22Rv1 (cell line): ENCODE measurements around the gene NXPH1.

Experiments
- CTCF ChIP-seq: fragments of 450-650 bp; IDR thresholded peaks from 2 replicates; pipeline ENCODE4 v1.5.1; 2017; ENCODE audit warnings: mild to moderate bottlenecking
- ZFX ChIP-seq: fragments of 450-650 bp; IDR thresholded peaks from 2 replicates; pipeline ENCODE4 v1.6.1; 2017; ENCODE audit warnings: antibody characterized with exemption, borderline replicate concordance

- TF ChIP-seq CTCF (no peak), ZFX (no peak)
Measured at GRCh38 chr7:8453535-8453934, 20.1 kb downstream of the NXPH1 start.
